Tracheal epithelial cell (primary cell): ENCODE measurements around the gene CROCC. TPM values are rescaled to one million over a fixed set of nuclear protein-coding genes. Genes with fewer than 3 reads are reported as not detected.

Source experiments
- total RNA-seq: library from RNA; depleted of rRNA; stranded (reverse); fragments of >200 nt; gene quantifications from 2 replicates; pipeline ENCODE4 v1.2.1, GENCODE V29; 2014

CROCC gene, protein sequence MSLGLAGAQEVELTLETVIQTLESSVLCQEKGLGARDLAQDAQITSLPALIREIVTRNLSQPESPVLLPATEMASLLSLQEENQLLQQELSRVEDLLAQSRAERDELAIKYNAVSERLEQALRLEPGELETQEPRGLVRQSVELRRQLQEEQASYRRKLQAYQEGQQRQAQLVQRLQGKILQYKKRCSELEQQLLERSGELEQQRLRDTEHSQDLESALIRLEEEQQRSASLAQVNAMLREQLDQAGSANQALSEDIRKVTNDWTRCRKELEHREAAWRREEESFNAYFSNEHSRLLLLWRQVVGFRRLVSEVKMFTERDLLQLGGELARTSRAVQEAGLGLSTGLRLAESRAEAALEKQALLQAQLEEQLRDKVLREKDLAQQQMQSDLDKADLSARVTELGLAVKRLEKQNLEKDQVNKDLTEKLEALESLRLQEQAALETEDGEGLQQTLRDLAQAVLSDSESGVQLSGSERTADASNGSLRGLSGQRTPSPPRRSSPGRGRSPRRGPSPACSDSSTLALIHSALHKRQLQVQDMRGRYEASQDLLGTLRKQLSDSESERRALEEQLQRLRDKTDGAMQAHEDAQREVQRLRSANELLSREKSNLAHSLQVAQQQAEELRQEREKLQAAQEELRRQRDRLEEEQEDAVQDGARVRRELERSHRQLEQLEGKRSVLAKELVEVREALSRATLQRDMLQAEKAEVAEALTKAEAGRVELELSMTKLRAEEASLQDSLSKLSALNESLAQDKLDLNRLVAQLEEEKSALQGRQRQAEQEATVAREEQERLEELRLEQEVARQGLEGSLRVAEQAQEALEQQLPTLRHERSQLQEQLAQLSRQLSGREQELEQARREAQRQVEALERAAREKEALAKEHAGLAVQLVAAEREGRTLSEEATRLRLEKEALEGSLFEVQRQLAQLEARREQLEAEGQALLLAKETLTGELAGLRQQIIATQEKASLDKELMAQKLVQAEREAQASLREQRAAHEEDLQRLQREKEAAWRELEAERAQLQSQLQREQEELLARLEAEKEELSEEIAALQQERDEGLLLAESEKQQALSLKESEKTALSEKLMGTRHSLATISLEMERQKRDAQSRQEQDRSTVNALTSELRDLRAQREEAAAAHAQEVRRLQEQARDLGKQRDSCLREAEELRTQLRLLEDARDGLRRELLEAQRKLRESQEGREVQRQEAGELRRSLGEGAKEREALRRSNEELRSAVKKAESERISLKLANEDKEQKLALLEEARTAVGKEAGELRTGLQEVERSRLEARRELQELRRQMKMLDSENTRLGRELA (N-terminal part only)
- 6.0 and 22.0 TPM in 2 replicates for total RNA-seq

GRCh38 chr1:16921391-16922185 is at the start of gene CROCC:
Gene CROCC, plus strand, starts transcription at chr1:16921931. Its CDS starts 88 bp downstream, at chr1:16922019.

DNA sequence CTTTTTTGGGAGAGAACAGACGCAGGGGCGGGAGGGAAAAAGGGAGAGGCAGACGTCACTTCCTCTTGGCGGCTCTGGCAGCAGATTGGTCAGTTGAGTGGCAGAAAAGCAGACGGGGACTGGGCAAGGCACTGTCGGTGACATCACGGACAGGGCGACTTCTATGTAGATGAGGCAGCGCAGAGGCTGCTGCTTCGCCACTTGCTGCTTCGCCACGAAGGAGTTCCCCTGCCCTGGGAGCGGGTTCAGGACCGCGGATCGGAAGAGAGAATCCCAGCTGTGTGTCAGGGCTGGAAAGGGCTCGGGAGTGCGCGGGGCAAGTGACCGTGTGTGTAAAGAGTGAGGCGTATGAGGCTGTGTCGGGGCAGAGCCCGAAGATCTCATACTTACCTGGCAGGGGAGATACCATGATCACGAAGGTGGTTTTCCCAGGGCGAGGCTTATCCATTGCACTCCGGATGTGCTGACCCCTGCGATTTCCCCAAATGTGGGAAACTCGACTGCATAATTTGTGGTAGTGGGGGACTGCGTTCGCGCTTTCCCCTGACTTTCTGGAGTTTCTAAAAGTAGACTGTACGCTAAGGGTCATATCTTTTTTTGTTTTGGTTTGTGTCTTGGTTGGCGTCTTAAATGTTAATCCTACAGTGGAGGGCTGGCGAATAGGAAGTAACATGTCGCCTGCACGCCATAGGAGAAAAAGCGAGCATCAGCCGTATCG is 26.0 kb upstream of the CROCC start, which contains the start of gene RNU1-2:
Gene RNU1-2, plus strand, starts transcription at position 383 of the 718 bp plus-strand sequence.

DNA sequence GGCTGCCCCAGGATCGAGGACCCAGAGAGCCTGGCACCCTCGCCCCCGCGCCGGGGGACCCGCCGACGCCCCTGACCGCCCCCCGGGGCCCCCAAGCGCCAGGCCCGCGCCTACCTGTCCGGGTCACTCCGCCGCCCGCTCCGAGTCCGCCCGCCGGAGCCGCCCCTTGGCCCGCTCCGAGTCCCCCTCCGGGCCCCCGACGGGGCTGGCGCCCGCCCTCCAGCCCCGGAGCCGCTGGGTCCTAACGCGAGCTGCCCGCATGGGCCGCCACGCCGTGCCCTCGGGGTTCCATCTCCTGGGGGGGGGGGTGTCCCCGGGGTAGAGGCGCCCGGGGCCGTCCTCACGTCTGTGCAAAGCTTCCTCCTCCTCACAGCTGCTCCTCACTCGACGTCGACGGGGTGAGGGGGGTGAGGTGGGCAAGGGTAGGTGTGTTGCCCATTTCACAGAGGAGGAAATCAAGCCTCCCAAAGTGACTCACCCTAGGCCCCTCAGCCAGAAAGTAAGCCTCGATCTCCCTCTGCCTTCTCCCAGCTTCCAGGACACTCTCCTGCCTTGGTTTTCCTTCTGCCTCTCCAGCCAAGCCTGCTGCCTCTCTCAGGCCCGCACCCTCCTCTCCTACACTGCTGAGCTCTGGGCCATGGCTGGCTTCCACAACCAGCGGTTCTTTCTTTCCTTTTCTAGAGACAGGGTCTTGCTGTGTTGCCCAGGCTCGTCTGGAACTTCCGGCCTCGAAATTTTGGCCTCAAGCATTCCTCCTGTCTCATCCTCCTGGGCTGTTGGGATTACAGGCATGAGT is 58.9 kb downstream of the CROCC start, which contains the start of gene MFAP2:
Gene MFAP2, minus strand, starts transcription at position 148 of the 796 bp plus-strand sequence. CDS start 2,347 bp downstream, outside the sequence.

DNA sequence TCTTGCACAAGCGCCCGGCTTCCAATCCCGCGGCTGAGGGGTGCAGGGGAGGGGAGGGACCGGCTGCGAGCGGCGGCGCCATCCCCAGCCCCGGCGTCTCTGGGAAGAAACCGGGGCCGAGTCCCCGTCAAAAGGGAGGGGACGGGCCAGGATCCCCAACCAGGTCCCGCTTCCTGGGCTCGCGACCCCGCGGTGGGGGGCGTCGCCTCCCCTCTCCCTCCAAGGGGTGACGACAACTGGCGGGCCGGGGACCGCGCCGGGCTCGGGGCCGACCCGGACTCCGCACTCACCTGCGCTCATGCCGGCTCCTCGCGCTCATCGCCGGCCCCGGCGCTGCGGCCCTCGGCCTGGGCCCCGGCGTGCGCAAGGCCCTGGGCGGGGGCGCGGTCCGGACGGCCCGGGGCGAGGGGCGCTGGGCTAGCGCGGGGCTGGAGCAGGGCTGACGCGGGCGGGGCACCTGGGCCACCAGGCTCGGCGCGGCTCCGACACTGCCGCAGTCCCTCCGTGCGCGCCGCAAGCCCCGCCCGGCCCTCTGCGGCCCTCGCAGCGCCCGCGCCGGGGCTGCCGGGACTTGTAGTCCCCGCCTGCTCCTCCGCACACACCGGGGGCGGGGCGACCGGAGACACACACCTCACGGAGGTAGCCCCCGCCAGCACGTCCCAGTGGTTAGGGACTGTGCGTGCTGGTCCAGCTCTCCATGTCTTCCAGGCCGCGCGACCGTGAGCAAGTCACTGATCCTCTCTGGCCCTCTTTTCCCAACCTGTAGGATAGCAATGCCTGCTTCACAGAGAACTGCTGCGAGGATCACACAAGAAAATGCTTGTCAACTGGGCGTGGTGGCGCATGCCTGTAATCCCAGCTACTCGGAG is 89.9 kb downstream of the CROCC start, which contains the start of gene ATP13A2:
Gene ATP13A2, minus strand, starts transcription at position 490 of the 869 bp plus-strand sequence. Its CDS starts 190 bp downstream, at position 300.

Other genes with a start within 250 kb of the CROCC start
- gene RNU1-4, start 181.4 kb upstream of the CROCC start, total RNA-seq = under 0.01 TPM in 2 replicates
- gene RNU1-2, start 26.0 kb upstream of the CROCC start, total RNA-seq = under 0.01 TPM in 2 replicates
- 6.4 and 22.4 TPM in 2 replicates for gene MFAP2, start 58.7 kb downstream of the CROCC start, total RNA-seq
- gene ATP13A2, start 90.0 kb downstream of the CROCC start, total RNA-seq = 68.8 and 74.0 TPM in 2 replicates
- 186 and 229 TPM in 2 replicates for gene SDHB, start 132.1 kb downstream of the CROCC start, total RNA-seq
- 0.85 and 25.5 TPM in 2 replicates for gene PADI2, start 197.5 kb downstream of the CROCC start, total RNA-seq